ENCODE measurements around the gene CBX4. TPM values are rescaled to one million over a fixed set of nuclear protein-coding genes. Genes with fewer than 3 reads are reported as not detected.
A peak's percentile ranks its signal among the peaks of the same experiment; 100 is the strongest.

Gene CBX4
- total and polyA plus RNA-seq, 2 of the 13 experiments (the other 11 are each of a cell fraction or from before 2014, with no cell fraction given), result 25.8 to 50.8 TPM

DNA sequence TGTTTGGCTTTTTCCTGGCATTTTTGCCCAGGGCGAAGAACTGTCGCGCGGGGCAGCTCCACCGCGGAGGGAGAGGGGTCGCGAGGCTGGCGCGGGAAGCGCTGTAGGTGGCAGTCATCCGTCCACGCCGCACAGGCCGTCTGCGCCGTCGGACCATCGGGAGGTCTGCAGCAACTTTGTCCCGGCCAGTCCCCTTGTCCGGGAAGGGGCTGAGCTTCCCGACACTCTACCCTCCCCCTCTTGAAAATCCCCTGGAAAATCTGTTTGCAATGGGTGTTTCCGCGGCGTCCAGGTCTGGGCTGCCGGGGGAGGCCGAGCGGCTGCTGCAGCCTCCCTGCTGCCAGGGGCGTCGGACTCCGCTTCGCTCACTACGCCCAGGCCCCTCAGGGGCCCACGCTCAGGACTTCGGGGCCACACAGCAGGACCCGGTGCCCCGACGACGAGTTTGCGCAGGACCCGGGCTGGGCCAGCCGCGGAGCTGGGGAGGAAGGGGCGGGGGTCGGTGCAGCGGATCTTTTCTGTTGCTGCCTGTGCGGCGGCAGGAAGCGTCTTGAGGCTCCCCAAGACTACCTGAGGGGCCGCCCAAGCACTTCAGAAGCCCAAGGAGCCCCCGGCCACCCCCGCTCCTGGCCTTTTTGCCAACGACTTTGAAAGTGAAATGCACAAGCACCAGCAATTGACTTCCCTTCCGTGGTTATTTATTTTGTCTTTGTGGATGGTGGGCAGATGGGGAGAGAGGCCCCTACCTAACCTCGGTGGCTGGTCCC is 2.3 kb upstream of the CBX4 start (continued):
- TF ChIP-seq, protein P1, sequence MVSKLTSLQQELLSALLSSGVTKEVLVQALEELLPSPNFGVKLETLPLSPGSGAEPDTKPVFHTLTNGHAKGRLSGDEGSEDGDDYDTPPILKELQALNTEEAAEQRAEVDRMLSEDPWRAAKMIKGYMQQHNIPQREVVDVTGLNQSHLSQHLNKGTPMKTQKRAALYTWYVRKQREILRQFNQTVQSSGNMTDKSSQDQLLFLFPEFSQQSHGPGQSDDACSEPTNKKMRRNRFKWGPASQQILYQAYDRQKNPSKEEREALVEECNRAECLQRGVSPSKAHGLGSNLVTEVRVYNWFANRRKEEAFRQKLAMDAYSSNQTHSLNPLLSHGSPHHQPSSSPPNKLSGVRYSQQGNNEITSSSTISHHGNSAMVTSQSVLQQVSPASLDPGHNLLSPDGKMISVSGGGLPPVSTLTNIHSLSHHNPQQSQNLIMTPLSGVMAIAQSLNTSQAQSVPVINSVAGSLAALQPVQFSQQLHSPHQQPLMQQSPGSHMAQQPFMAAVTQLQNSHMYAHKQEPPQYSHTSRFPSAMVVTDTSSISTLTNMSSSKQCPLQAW (CRISPR knock-in tag; IDR thresholded peaks at IDR 0.05), result peak; percentile 35
- TF ChIP-seq SP140L (CRISPR knock-in tag; IDR thresholded peaks at IDR 0.05; ENCODE audit: borderline replicate concordance) (no peak), ZNF703 (CRISPR knock-in tag; IDR thresholded peaks at IDR 0.05; ENCODE audit: borderline replicate concordance) (no peak; the same call in 1 of the 2 replicates), ZNF33B (CRISPR knock-in tag; IDR thresholded peaks at IDR 0.05) (no peak), ZNF282 (IDR thresholded peaks at IDR 0.05; ENCODE audit: partially characterized antibody) (no peak), ZNF292 (CRISPR knock-in tag; IDR thresholded peaks at IDR 0.05; ENCODE audit: borderline replicate concordance, low read depth) (no peak), PHB2 (IDR thresholded peaks at IDR 0.05; ENCODE audit: partially characterized antibody) (no peak), PHF8 (CRISPR knock-in tag; IDR thresholded peaks at IDR 0.05) (no peak), HDAC6 (IDR thresholded peaks at IDR 0.05; ENCODE audit: low read depth, low read length) (no peak), ZNF879 (CRISPR knock-in tag; IDR thresholded peaks at IDR 0.05) (no peak), GZF1 (CRISPR knock-in tag; IDR thresholded peaks at IDR 0.05) (no peak), ZNF572 (CRISPR knock-in tag; IDR thresholded peaks at IDR 0.05) (no peak), ZNF207 (IDR thresholded peaks at IDR 0.05; ENCODE audit: borderline replicate concordance) (no peak), TAF15 (IDR thresholded peaks at IDR 0.05; ENCODE audit: low read depth, low read length, poor library complexity, severe bottlenecking) (no peak), KDM4B (CRISPR knock-in tag; IDR thresholded peaks at IDR 0.05) (0 out of 2 replicates have a peak, but pooled peaks have one; percentile 40), AGO1 (IDR thresholded peaks at IDR 0.05; ENCODE audit: low read depth, low read length, poor library complexity, severe bottlenecking) (no peak), MTF1 (CRISPR knock-in tag; IDR thresholded peaks at IDR 0.05) (no peak)
- TF ChIP-seq, protein P2, sequence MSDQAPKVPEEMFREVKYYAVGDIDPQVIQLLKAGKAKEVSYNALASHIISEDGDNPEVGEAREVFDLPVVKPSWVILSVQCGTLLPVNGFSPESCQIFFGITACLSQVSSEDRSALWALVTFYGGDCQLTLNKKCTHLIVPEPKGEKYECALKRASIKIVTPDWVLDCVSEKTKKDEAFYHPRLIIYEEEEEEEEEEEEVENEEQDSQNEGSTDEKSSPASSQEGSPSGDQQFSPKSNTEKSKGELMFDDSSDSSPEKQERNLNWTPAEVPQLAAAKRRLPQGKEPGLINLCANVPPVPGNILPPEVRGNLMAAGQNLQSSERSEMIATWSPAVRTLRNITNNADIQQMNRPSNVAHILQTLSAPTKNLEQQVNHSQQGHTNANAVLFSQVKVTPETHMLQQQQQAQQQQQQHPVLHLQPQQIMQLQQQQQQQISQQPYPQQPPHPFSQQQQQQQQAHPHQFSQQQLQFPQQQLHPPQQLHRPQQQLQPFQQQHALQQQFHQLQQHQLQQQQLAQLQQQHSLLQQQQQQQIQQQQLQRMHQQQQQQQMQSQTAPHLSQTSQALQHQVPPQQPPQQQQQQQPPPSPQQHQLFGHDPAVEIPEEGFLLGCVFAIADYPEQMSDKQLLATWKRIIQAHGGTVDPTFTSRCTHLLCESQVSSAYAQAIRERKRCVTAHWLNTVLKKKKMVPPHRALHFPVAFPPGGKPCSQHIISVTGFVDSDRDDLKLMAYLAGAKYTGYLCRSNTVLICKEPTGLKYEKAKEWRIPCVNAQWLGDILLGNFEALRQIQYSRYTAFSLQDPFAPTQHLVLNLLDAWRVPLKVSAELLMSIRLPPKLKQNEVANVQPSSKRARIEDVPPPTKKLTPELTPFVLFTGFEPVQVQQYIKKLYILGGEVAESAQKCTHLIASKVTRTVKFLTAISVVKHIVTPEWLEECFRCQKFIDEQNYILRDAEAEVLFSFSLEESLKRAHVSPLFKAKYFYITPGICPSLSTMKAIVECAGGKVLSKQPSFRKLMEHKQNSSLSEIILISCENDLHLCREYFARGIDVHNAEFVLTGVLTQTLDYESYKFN (CRISPR knock-in tag; conservative IDR thresholded peaks at IDR 0.05), result no peak
- TF ChIP-seq, protein P3, sequence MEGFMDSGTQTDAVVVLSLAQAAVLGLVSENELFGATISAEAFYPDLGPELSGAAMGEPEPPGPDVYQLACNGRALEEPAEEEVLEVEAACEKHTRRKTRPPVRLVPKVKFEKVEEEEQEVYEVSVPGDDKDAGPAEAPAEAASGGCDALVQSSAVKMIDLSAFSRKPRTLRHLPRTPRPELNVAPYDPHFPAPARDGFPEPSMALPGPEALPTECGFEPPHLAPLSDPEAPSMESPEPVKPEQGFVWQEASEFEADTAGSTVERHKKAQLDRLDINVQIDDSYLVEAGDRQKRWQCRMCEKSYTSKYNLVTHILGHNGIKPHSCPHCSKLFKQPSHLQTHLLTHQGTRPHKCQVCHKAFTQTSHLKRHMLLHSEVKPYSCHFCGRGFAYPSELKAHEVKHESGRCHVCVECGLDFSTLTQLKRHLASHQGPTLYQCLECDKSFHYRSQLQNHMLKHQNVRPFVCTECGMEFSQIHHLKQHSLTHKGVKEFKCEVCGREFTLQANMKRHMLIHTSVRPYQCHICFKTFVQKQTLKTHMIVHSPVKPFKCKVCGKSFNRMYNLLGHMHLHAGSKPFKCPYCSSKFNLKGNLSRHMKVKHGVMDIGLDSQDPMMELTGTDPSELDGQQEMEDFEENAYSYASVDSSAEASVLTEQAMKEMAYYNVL (CRISPR knock-in tag; IDR thresholded peaks at IDR 0.05; ENCODE audit: borderline replicate concordance), result no peak
- TF ChIP-seq, protein P4, sequence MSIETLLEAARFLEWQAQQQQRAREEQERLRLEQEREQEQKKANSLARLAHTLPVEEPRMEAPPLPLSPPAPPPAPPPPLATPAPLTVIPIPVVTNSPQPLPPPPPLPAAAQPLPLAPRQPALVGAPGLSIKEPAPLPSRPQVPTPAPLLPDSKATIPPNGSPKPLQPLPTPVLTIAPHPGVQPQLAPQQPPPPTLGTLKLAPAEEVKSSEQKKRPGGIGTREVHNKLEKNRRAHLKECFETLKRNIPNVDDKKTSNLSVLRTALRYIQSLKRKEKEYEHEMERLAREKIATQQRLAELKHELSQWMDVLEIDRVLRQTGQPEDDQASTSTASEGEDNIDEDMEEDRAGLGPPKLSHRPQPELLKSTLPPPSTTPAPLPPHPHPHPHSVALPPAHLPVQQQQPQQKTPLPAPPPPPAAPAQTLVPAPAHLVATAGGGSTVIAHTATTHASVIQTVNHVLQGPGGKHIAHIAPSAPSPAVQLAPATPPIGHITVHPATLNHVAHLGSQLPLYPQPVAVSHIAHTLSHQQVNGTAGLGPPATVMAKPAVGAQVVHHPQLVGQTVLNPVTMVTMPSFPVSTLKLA (IDR thresholded peaks at IDR 0.05), result no peak
